B cell (primary cell): ENCODE measurements around the gene RNF220. TPM values are rescaled to one million over a fixed set of nuclear protein-coding genes. Genes with fewer than 3 reads are reported as not detected.

Experiments used
- ATAC-seq: fragments of 200-7000 bp; cut with Tn5 transposase; one replicate; pipeline ENCODE4 v1.10.0; 2021; ENCODE audit warnings: low read depth, mild to moderate bottlenecking, moderate number of reproducible peaks, moderate library complexity
- CTCF ChIA-PET: fragments of 350-600 bp; sonication (Branson Sonifier 250); formaldehyde crosslinking; loops from one replicate; lab custom pipeline; 2021; ENCODE audit warnings: antibody characterized with exemption, inconsistent platforms; lab: Charles Lee
- POLR2A ChIA-PET: fragments of 350-600 bp; sonication (Branson Sonifier 250); formaldehyde crosslinking; loops from one replicate; lab custom pipeline; 2021; ENCODE audit warnings: antibody characterized with exemption; lab: Charles Lee
- DNase-seq: peaks from one replicate; pipeline ENCODE4 v3.0.0; 2013
- H2AFZ ChIP-seq: 2 replicates; pipeline ENCODE4 v1.6.1; 2012; ENCODE audit warnings: mild to moderate bottlenecking, low read depth, low read length; ENCODE audit not compliant: insufficient read depth, poor library complexity, severe bottlenecking
- H3K27ac ChIP-seq, 2 donors: 1 replicate in 1 of 2; 2 replicates in 1 of 2; pipeline ENCODE4 v1.5.1; 2012 to 2013; ENCODE audit warnings: low read length in 2 of 2, mild to moderate bottlenecking in 2 of 2, moderate library complexity in 1 of 2
- H3K27me3 ChIP-seq, 4 experiments: fragments of 200-600 bp in 1 of 4; sonication (generic) in 1 of 4; replicated peaks in 1 of 4; 1 replicate in 2 of 4; 2 replicates in 2 of 4; pipeline versions ENCODE4 v1.6.1 to v1.7.0; 2013 to 2016; ENCODE audit warnings: low read length in 3 of 4, mild to moderate bottlenecking in 2 of 4, mixed read lengths in 1 of 4, moderate library complexity in 1 of 4; ENCODE audit not compliant: insufficient read depth in 4 of 4, control insufficient read depth in 3 of 4; ENCODE audit errors: control extremely low read depth in 1 of 4
- H3K36me3 ChIP-seq, 2 experiments: replicated peaks in 1 of 2; 1 replicate in 1 of 2; 2 replicates in 1 of 2; pipeline versions ENCODE4 v1.6.1 to v1.7.1; 2013; ENCODE audit warnings: low read length in 1 of 2; ENCODE audit not compliant: insufficient read depth in 2 of 2, control insufficient read depth in 1 of 2; ENCODE audit errors: control extremely low read depth in 1 of 2, extremely low read depth in 1 of 2
- H3K4me1 ChIP-seq, 2 donors: fragments of 200-600 bp in 1 of 2; sonication (generic) in 1 of 2; 1 replicate in 1 of 2; 2 replicates in 1 of 2; pipeline versions ENCODE4 v1.5.1 to v1.6.1; 2013 to 2017; ENCODE audit warnings: low read length in 2 of 2; ENCODE audit not compliant: control insufficient read depth in 2 of 2, insufficient read depth in 2 of 2
- H3K4me2 ChIP-seq: replicated peaks from 2 replicates; pipeline ENCODE3; 2012; ENCODE audit warnings: mild to moderate bottlenecking, low read depth, low read length; ENCODE audit not compliant: poor library complexity, severe bottlenecking
- H3K4me3 ChIP-seq, 5 experiments: fragments of 200-600 bp in 1 of 5; sonication (generic) in 1 of 5; 1 replicate in 3 of 5; 2 replicates in 2 of 5; pipeline versions ENCODE4 v1.5.1 to v1.7.0; 2011 to 2016; ENCODE audit warnings: low read length in 4 of 5, mild to moderate bottlenecking in 4 of 5, low read depth in 2 of 5, control low read depth in 1 of 5, moderate library complexity in 1 of 5; ENCODE audit not compliant: insufficient read depth in 1 of 5; ENCODE audit errors: control extremely low read depth in 1 of 5, extremely low read depth in 1 of 5
- H3K79me2 ChIP-seq: fragments of 200-600 bp; sonication (generic); one replicate; pipeline ENCODE4 v1.6.0; 2016; ENCODE audit warnings: low read length; ENCODE audit not compliant: control insufficient read depth, insufficient read depth
- H3K9ac ChIP-seq: fragments of 200-600 bp; sonication (generic); 2 replicates; pipeline ENCODE4 v1.6.1; 2017; ENCODE audit warnings: mild to moderate bottlenecking, low read length, moderate library complexity
- H3K9me3 ChIP-seq, 3 donors: one replicate each; pipeline versions ENCODE4 v1.6.1 to v1.7.1; 2013; ENCODE audit warnings: low read length in 2 of 3; ENCODE audit not compliant: control insufficient read depth in 2 of 3, insufficient read depth in 1 of 3; ENCODE audit errors: control extremely low read depth in 1 of 3
- H4K20me1 ChIP-seq: 2 replicates; pipeline ENCODE4 v1.6.0; 2012; ENCODE audit warnings: mild to moderate bottlenecking, low read length; ENCODE audit not compliant: insufficient read depth, control insufficient read depth, poor library complexity, severe bottlenecking
- H3K27ac Mint-ChIP-seq: one replicate; pipeline ENCODE4 v1.8.0; 2021; ENCODE audit warnings: mixed read lengths
- H3K27me3 Mint-ChIP-seq: one replicate; pipeline ENCODE4 v1.8.0; 2021; ENCODE audit warnings: mixed read lengths
- H3K4me1 Mint-ChIP-seq: one replicate; pipeline ENCODE4 v1.8.0; 2021; ENCODE audit warnings: mixed read lengths
- H3K4me3 Mint-ChIP-seq: one replicate; pipeline ENCODE4 v1.8.0; 2021; ENCODE audit warnings: mixed read lengths
- H3K9me3 Mint-ChIP-seq: one replicate; pipeline ENCODE4 v1.8.0; 2022; ENCODE audit warnings: mixed read lengths; ENCODE audit not compliant: insufficient read depth
- EZH2 ChIP-seq: IDR thresholded peaks from 2 replicates; pipeline ENCODE4 v1.6.1; 2012; ENCODE audit warnings: borderline replicate concordance, low read depth, mild to moderate bottlenecking, moderate library complexity, low read length; ENCODE audit not compliant: insufficient read depth, poor library complexity, severe bottlenecking
- WGBS: methylation state at CpG from one replicate; pipeline ENCODE4 v1.1.5; 2013; ENCODE audit warnings: missing lambda C conversion rate; ENCODE audit not compliant: insufficient coverage; 5-methylcytosine and 5-hydroxymethylcytosine counted together
- intact Hi-C: fragments of 100-400 bp; cut with micrococcal nuclease; formaldehyde crosslinking; loops from one replicate; pipeline ENCODE4 v1.10.0; 2022
- polyA plus RNA-seq: library from polyadenylated mRNA; depleted of rRNA; stranded (reverse); fragments of >200 nt; gene quantifications from 2 replicates; pipeline ENCODE4 v1.2.3, GENCODE V29; 2012
- total RNA-seq, 2 donors: library from RNA; stranded (reverse); fragments of 120-200 nt in 1 of 2; gene quantifications; 1 replicate in 1 of 2; 2 replicates in 1 of 2; pipeline versions ENCODE4 v1.2.3 to v1.2.4, GENCODE V29; 2013 to 2022
- TF ChIP-seq, protein P1 (sequence below): fragments of 200-600 bp; IDR thresholded peaks from one replicate; pipeline ENCODE4 v1.8.0; 2022; ENCODE audit warnings: antibody characterized with exemption, mild to moderate bottlenecking

The RNF220 gene
- total and polyA plus RNA-seq, 2 donors (not counting 1 experiment from before 2014, with no cell fraction given), result 115 to 141 TPM

DNA sequence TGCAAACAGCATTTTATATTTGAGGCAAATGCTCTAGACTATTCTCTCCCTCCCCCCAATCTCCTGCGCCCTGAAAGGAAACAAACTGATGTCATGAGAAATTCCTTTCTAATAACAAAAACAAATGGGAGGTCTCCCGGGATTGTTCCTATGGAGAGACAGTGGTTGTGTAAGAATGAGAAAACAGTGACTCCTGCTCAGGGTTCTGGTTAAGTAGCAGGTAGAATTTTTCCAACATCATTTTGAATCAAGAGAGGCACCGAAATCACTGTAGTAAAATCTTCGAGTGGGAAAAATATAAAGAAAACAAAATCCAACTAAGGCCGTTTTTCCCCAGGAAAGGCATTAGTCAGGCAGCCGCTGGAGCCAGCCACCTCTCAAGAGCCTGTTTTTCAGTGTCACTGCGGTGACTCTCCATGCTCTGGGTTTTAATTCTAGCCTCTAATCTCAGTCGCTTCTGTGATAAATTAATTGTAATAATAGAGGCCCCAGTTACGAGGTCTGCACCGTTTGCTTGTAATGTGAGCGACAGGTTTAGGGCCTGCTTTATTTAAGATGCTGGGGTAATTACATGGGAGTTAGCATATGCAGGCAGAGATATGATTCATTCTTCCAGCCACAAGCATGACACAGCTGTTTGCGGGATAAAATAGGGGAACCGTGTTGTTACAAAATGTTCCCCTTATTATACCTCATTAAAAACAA lies 80.3 kb downstream of the RNF220 start:
- CTCF ChIA-PET, result no interaction called here
- H3K9ac ChIP-seq, result no peak overlapping the region
- POLR2A ChIA-PET, result no interaction called here

DNA sequence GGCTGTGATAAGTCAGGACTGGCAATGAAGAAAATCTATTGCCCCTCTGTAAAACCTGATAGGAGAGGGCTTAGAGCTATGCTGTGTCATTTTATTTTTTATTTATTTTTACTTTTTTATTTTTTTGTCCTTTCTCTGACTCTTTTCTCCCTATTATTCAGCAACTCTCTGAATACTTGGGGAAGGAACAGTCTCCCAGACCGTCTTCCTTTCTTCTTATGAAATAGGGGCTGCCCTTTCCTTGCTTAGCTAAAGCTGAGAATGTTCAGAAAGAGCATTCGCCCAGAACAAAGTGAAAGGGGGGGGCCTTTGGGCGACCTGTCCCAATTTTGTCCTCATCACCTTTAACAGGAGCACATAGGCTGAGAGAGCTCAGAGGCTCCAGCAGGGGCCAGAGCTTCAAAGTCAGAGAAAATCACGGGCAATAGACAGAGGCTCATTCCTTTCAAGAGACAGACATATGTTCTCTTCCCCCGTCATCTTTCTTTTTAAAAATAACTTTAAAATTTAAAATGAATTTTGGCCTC lies 80.9 kb downstream of the RNF220 start:
- Histone ChIP-seq H2AFZ (no peak overlapping the region), H4K20me1 (no peaks in the 10 kb centered on the region), H3K4me3 (no peak overlapping the region), H3K27me3 (peaks cover 0 to 26% (median 3%) of the 10 kb centered on the region in 4 experiments), H3K9ac (no peak overlapping the region), H3K79me2 (no peaks in the 10 kb centered on the region), H3K4me1 (no peaks in the 10 kb centered on the region), H3K9me3 (peaks cover 0 to 6% (median 0%) of the 10 kb centered on the region in 3 donors), H3K27ac (no peak overlapping the region), H3K36me3 (no peaks in the 10 kb centered on the region), H3K4me2 (no peak overlapping the region)
- DNase-seq (no peak), ATAC-seq (no peak)
- Mint-ChIP-seq H3K27ac (no peak overlapping the region), H3K27me3 (peaks cover 36% of the 10 kb centered on the region), H3K4me3 (no peak overlapping the region), H3K4me1 (peaks cover 2% of the 10 kb centered on the region), H3K9me3 (no peaks in the 10 kb centered on the region)
- ChIA-PET POLR2A (no interaction called here), CTCF (no interaction called here)
- TF ChIP-seq EZH2, result no peak
- TF ChIP-seq, protein P1, sequence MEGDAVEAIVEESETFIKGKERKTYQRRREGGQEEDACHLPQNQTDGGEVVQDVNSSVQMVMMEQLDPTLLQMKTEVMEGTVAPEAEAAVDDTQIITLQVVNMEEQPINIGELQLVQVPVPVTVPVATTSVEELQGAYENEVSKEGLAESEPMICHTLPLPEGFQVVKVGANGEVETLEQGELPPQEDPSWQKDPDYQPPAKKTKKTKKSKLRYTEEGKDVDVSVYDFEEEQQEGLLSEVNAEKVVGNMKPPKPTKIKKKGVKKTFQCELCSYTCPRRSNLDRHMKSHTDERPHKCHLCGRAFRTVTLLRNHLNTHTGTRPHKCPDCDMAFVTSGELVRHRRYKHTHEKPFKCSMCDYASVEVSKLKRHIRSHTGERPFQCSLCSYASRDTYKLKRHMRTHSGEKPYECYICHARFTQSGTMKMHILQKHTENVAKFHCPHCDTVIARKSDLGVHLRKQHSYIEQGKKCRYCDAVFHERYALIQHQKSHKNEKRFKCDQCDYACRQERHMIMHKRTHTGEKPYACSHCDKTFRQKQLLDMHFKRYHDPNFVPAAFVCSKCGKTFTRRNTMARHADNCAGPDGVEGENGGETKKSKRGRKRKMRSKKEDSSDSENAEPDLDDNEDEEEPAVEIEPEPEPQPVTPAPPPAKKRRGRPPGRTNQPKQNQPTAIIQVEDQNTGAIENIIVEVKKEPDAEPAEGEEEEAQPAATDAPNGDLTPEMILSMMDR, result no peak
- WGBS, result 20% methylated on average over 1 of the region's 5 CpGs
- intact Hi-C loops, result no loop called here

More for the DNA sequence above, 80.3 kb downstream of the RNF220 start:
- peaks cover 2% of the 10 kb centered on the region for H3K4me1 Mint-ChIP-seq
- H3K4me3 Mint-ChIP-seq, result no peak overlapping the region
- no peak for DNase-seq
- H3K27ac Mint-ChIP-seq, result no peak overlapping the region
- WGBS, result 18% methylated on average over 6 of the region's 13 CpGs
- ATAC-seq, result no peak
- no peaks in the 10 kb centered on the region for H3K4me1 ChIP-seq
- no peak overlapping the region for H3K27ac ChIP-seq
- peaks cover 0 to 26% (median 3%) of the 10 kb centered on the region in 4 experiments for H3K27me3 ChIP-seq
- no peak overlapping the region for H3K4me3 ChIP-seq
- H3K36me3 ChIP-seq, result no peaks in the 10 kb centered on the region
- no peaks in the 10 kb centered on the region for H3K9me3 Mint-ChIP-seq
- peaks cover 37% of the 10 kb centered on the region for H3K27me3 Mint-ChIP-seq
- H3K79me2 ChIP-seq, result no peaks in the 10 kb centered on the region
- intact Hi-C loops, result no loop called here
- no peaks in the 10 kb centered on the region for H3K9me3 ChIP-seq
- no peak overlapping the region for H2AFZ ChIP-seq
- TF ChIP-seq, protein P1, result no peak
- TF ChIP-seq EZH2, result no peak
- no peak overlapping the region for H3K4me2 ChIP-seq
- H4K20me1 ChIP-seq, result no peaks in the 10 kb centered on the region
